Head of caudate nucleus (tissue), 42 donors: Measurements from ENCODE around the gene MRPL55.

Source experiments
- DNase-seq, 42 donors: peaks; one replicate each; pipeline versions ENCODE4 v3.0.0 to v3.0.0-alpha.2; 2020 to 2021; ENCODE audit warnings: mixed read lengths in 7 of 42
- intact Hi-C: fragments of 100-400 bp; cut with DNase I; formaldehyde crosslinking; loops from one replicate; pipeline ENCODE4 v1.15.0; 2022

MRPL55 gene

GRCh38 chr1:228066891-228067654, 42.0 kb downstream of the MRPL55 start:
- intact Hi-C loops: no loop called here
- DNase-seq: peak in 8 of 42 donors; percentile 7 to 17 (median 14)

GRCh38 chr1:228066416-228066815, 42.7 kb downstream of the MRPL55 start:
- DNase-seq: peak in 4 of 42 donors; percentile 3 to 12 (median 8)
- intact Hi-C loops: no loop called here

GRCh38 chr1:228065543-228066347, 43.4 kb downstream of the MRPL55 start:
- peak in 7 of 42 donors; percentile 3 to 18 (median 9) for DNase-seq
- intact Hi-C loops: no loop called here

GRCh38 chr1:228064741-228065542, 44.2 kb downstream of the MRPL55 start:
- intact Hi-C loops: no loop called here
- DNase-seq: peak in 5 of 42 donors; percentile 2 to 28 (median 10)

- intact Hi-C loops: no loop called here
Observed at GRCh38 chr1:228064296-228064695, 44.8 kb downstream of the MRPL55 start.

GRCh38 chr1:228063251-228064191, 45.6 kb downstream of the MRPL55 start:
- intact Hi-C loops: no loop called here
- DNase-seq: peak in 7 of 42 donors; percentile 3 to 30 (median 11)

More at GRCh38 chr1:228064296-228064695, 44.8 kb downstream of the MRPL55 start:
- peak in 6 of 42 donors; percentile 2 to 26 (median 8) for DNase-seq

- DNase-seq: peak in 5 of 42 donors; percentile 5 to 15 (median 7)
- intact Hi-C loops: no loop called here
Observed at GRCh38 chr1:228062812-228063211, 46.3 kb downstream of the MRPL55 start.

GRCh38 chr1:228062085-228062791, 46.9 kb downstream of the MRPL55 start:
- peak in 5 of 42 donors; percentile 5 to 18 (median 9) for DNase-seq

GRCh38 chr1:228061411-228062084, 47.6 kb downstream of the MRPL55 start:
- peak in 7 of 42 donors; percentile 4 to 20 (median 7) for DNase-seq
- intact Hi-C loops: no loop called here

More at GRCh38 chr1:228062085-228062791, 46.9 kb downstream of the MRPL55 start:
- intact Hi-C loops: no loop called here

GRCh38 chr1:228060458-228061190, 48.5 kb downstream of the MRPL55 start:
- intact Hi-C loops: no loop called here
- peak in 7 of 42 donors; percentile 8 to 27 (median 22) for DNase-seq

- intact Hi-C loops: no loop called here
Observed at GRCh38 chr1:228059634-228060457, 49.3 kb downstream of the MRPL55 start.

GRCh38 chr1:228058949-228059633, 50.0 kb downstream of the MRPL55 start:
- intact Hi-C loops: no loop called here
- DNase-seq: peak in 8 of 42 donors; percentile 7 to 30 (median 17)

More at GRCh38 chr1:228059634-228060457, 49.3 kb downstream of the MRPL55 start:
- peak in 8 of 42 donors; percentile 6 to 39 (median 16) for DNase-seq

GRCh38 chr1:228058172-228058948, 50.7 kb downstream of the MRPL55 start:
- peak in 6 of 42 donors; percentile 1 to 16 (median 10) for DNase-seq
- intact Hi-C loops: no loop called here
